Measurements from ENCODE around the gene TBC1D32. TPM values are rescaled to one million over a fixed set of nuclear protein-coding genes. Genes with fewer than 3 reads are reported as not detected.
"Not testable (repeated sequence)": the region's sequence is repeated elsewhere in the genome, so short reads cannot be mapped to it uniquely, and the experiment has no call there.

The TBC1D32 gene
- 13.4 and 14.1 TPM in 2 replicates for total RNA-seq
- long read RNA-seq, partial matches to known transcripts, result 4 of 7 reads
- long read RNA-seq, other reads (novel, unspliced or antisense), result 3 of 7 reads

- H3K4me1 Mint-ChIP-seq (ENCODE audit: unreplicated experiment), result peaks cover 23% of the 10 kb centered on the region
- no peak for TF ChIP-seq CTCF (IDR thresholded peaks at IDR 0.05)
- H3K27ac Mint-ChIP-seq (ENCODE audit: unreplicated experiment), result peak within 1 kb of the TSS; percentile 100
- peaks cover 1% of the 10 kb centered on the region for H3K36me3 Mint-ChIP-seq (ENCODE audit: unreplicated experiment)
- peak; percentile 98 for DNase-seq (ENCODE audit: extremely low spot score, unreplicated experiment)
- H3K4me3 Mint-ChIP-seq (ENCODE audit: unreplicated experiment), result peak within 1 kb of the TSS; percentile 92
- H3K9me3 Mint-ChIP-seq (ENCODE audit: unreplicated experiment), result no peaks in the 10 kb centered on the region
- H3K27me3 Mint-ChIP-seq (ENCODE audit: unreplicated experiment), result peaks cover 9% of the 10 kb centered on the region
Measured at GRCh38 chr6:121334299-121335086, at the start of gene TBC1D32. TBC1D32 (minus strand) TSS chr6:121334480; CDS start chr6:121334430, 50 bp downstream.

- TF ChIP-seq CTCF (IDR thresholded peaks at IDR 0.05), result no peak
- Mint-ChIP-seq H3K27me3 (ENCODE audit: unreplicated experiment) (peaks cover 15% of the 10 kb centered on the region), H3K4me3 (ENCODE audit: unreplicated experiment) (no peak overlapping the region), H3K9me3 (ENCODE audit: unreplicated experiment) (no peaks in the 10 kb centered on the region), H3K4me1 (ENCODE audit: unreplicated experiment) (no peaks in the 10 kb centered on the region), H3K27ac (ENCODE audit: unreplicated experiment) (no peak overlapping the region), H3K36me3 (ENCODE audit: unreplicated experiment) (no peaks in the 10 kb centered on the region)
- no peak for DNase-seq (ENCODE audit: extremely low spot score, unreplicated experiment)
Measured at GRCh38 chr6:121383478-121383877, 49.2 kb upstream of the TBC1D32 start.

GRCh38 chr6:121382467-121383121, 48.3 kb upstream of the TBC1D32 start:
- DNase-seq (ENCODE audit: extremely low spot score, unreplicated experiment), result no peak
- H3K9me3 Mint-ChIP-seq (ENCODE audit: unreplicated experiment), result no peaks in the 10 kb centered on the region
- no peaks in the 10 kb centered on the region for H3K36me3 Mint-ChIP-seq (ENCODE audit: unreplicated experiment)
- H3K4me1 Mint-ChIP-seq (ENCODE audit: unreplicated experiment), result no peaks in the 10 kb centered on the region
- TF ChIP-seq CTCF (IDR thresholded peaks at IDR 0.05), result no peak
- H3K27me3 Mint-ChIP-seq (ENCODE audit: unreplicated experiment), result peaks cover 10% of the 10 kb centered on the region
- H3K27ac Mint-ChIP-seq (ENCODE audit: unreplicated experiment), result no peak overlapping the region
- H3K4me3 Mint-ChIP-seq (ENCODE audit: unreplicated experiment), result no peak overlapping the region

- peaks cover 11% of the 10 kb centered on the region for H3K27me3 Mint-ChIP-seq (ENCODE audit: unreplicated experiment)
- TF ChIP-seq CTCF (IDR thresholded peaks at IDR 0.05), result no peak
- no peaks in the 10 kb centered on the region for H3K4me1 Mint-ChIP-seq (ENCODE audit: unreplicated experiment)
- H3K27ac Mint-ChIP-seq (ENCODE audit: unreplicated experiment), result no peak overlapping the region
- no peaks in the 10 kb centered on the region for H3K36me3 Mint-ChIP-seq (ENCODE audit: unreplicated experiment)
- no peak overlapping the region for H3K4me3 Mint-ChIP-seq (ENCODE audit: unreplicated experiment)
- no peak for DNase-seq (ENCODE audit: extremely low spot score, unreplicated experiment)
- H3K9me3 Mint-ChIP-seq (ENCODE audit: unreplicated experiment), result peaks cover 8% of the 10 kb centered on the region
Measured at GRCh38 chr6:121376411-121376810, 42.1 kb upstream of the TBC1D32 start.

GRCh38 chr6:121374219-121374618, 39.9 kb upstream of the TBC1D32 start:
- H3K36me3 Mint-ChIP-seq (ENCODE audit: unreplicated experiment); DNase-seq (ENCODE audit: extremely low spot score, unreplicated experiment); H3K4me3 Mint-ChIP-seq (ENCODE audit: unreplicated experiment); H3K4me1 Mint-ChIP-seq (ENCODE audit: unreplicated experiment); H3K9me3 Mint-ChIP-seq (ENCODE audit: unreplicated experiment); H3K27ac Mint-ChIP-seq (ENCODE audit: unreplicated experiment): not testable (repeated sequence)
- peaks cover 28% of the 10 kb centered on the region for H3K27me3 Mint-ChIP-seq (ENCODE audit: unreplicated experiment)
